Fibroblast of lung (primary cell): Measurements from ENCODE around the gene PUDP.

ENCODE experiments used
- CTCF ChIP-seq, 2 donors: IDR thresholded peaks in 1 of 2; conservative IDR thresholded peaks in 1 of 2; 1 replicate in 1 of 2; 2 replicates in 1 of 2; pipeline ENCODE4 v1.5.1; 2011 to 2012; ENCODE audit warnings: low read length in 2 of 2, control low read depth in 1 of 2, inconsistent platforms in 1 of 2, low read depth in 1 of 2, mild to moderate bottlenecking in 1 of 2
- EZH2 ChIP-seq: IDR thresholded peaks from 2 replicates; pipeline ENCODE4 v1.5.1; 2012; ENCODE audit warnings: low read length, control low read depth, mild to moderate bottlenecking; ENCODE audit errors: missing control alignments

DNA sequence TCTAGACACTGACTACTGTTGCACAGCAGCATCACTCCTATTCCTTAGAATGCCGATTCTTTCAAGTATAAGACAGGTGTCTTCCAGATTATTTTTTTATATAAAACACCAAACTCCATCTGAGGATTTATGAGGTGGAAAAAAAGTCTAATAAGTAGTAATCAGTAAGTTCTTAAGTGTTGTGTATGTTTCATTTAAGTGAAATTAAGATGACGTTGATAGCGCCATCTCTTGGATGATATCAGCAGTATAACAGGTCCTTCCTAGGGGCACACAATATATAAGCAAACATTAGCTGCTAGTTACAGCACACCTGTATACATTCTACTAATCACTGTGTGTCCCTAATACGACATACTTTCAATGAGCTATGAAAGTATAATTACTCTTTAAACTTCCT, 100.0 kb downstream of the PUDP start:
- TF ChIP-seq CTCF (conservative IDR thresholded peaks at IDR 0.05 in 1 of 2, IDR thresholded peaks at IDR 0.05 in 1 of 2; ENCODE audit: low read depth in 1 of 2, low read length in 2 of 2) (no peak), EZH2 (no peak)
